Keratinocyte (primary cell): ENCODE measurements around the gene ABCC9.

Experiments
- EZH2 ChIP-seq: IDR thresholded peaks from one replicate; pipeline ENCODE4 v1.6.1; 2012; ENCODE audit warnings: inconsistent platforms, mild to moderate bottlenecking, low read length, moderate library complexity
- TF ChIP-seq, protein P1 (sequence below), 3 experiments: IDR thresholded peaks in 1 of 3; conservative IDR thresholded peaks in 1 of 3; optimal IDR thresholded peaks in 1 of 3; 2 replicates in 2 of 3; 3 replicates in 1 of 3; pipeline versions ENCODE3 to v1.5.1; 2011; ENCODE audit warnings: low read length in 3 of 3, mild to moderate bottlenecking in 3 of 3, moderate library complexity in 2 of 3, control low read depth in 1 of 3, inconsistent platforms in 1 of 3; ENCODE audit not compliant: insufficient read depth in 2 of 3; ENCODE audit errors: extremely low read depth in 1 of 3

DNA sequence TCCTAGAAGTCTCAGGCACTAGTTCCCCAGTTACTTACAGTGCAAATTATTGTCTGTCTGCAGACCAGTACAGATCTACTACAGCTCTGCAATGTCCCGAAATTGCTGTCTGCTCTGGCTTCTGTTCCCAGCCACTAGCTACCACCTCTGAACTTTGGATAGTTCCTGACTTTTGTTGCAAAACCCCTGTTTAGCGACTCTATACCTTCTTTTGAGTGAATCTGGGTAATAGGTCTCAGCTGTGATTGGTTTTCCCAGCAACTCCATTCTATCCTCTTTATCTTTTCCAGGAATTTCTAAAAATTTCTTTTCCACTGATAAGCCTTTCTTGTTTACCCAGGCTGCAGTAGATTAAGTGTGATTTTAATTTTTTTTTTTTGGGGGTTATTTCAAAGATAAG, 183.5 kb downstream of the ABCC9 start:
- TF ChIP-seq, protein P1, sequence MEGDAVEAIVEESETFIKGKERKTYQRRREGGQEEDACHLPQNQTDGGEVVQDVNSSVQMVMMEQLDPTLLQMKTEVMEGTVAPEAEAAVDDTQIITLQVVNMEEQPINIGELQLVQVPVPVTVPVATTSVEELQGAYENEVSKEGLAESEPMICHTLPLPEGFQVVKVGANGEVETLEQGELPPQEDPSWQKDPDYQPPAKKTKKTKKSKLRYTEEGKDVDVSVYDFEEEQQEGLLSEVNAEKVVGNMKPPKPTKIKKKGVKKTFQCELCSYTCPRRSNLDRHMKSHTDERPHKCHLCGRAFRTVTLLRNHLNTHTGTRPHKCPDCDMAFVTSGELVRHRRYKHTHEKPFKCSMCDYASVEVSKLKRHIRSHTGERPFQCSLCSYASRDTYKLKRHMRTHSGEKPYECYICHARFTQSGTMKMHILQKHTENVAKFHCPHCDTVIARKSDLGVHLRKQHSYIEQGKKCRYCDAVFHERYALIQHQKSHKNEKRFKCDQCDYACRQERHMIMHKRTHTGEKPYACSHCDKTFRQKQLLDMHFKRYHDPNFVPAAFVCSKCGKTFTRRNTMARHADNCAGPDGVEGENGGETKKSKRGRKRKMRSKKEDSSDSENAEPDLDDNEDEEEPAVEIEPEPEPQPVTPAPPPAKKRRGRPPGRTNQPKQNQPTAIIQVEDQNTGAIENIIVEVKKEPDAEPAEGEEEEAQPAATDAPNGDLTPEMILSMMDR (optimal IDR thresholded peaks at IDR 0.05 in 1 of 3, IDR thresholded peaks at IDR 0.05 in 1 of 3, conservative IDR thresholded peaks at IDR 0.05 in 1 of 3; ENCODE audit: extremely low read depth in 1 of 3, insufficient read depth in 2 of 3, low read length in 3 of 3): no peak
- no peak for TF ChIP-seq EZH2
